ENCODE results near the gene EXOC7. TPM values are rescaled to one million over a fixed set of nuclear protein-coding genes. Genes with fewer than 3 reads are reported as not detected.
A peak's percentile ranks its signal among the peaks of the same experiment; 100 is the strongest.
"Not testable (repeated sequence)": the region's sequence is repeated elsewhere in the genome, so short reads cannot be mapped to it uniquely, and the experiment has no call there.

Gene EXOC7
- total and polyA plus RNA-seq, 3 experiments from 2014 or later, result 69.3 to 109 (median 105) TPM

- DNase-seq; POLR2A ChIA-PET; H3K4me3 ChIP-seq (ENCODE audit: low read length); CTCF ChIA-PET; H3K4me3 Mint-ChIP-seq; H3K9me3 Mint-ChIP-seq; H3K27ac ChIP-seq (ENCODE audit: low read depth, low read length); H3K4me1 ChIP-seq (ENCODE audit: insufficient read depth, low read length); H3K27me3 Mint-ChIP-seq; H3K27me3 ChIP-seq (ENCODE audit: insufficient read depth, low read length, poor library complexity, severe bottlenecking); H3K9me3 ChIP-seq (ENCODE audit: low read length): not testable (repeated sequence)
- H3K4me1 Mint-ChIP-seq, result peaks cover 4 to 16% (median 9%) of the 10 kb centered on the region in 3 donors
- H3K36me3 ChIP-seq (ENCODE audit: insufficient read depth, low read length), result peaks cover 85% of the 10 kb centered on the region
- H3K27ac Mint-ChIP-seq, result peak overlapping the region in 2 of 8 donors; percentile 22 to 63
- peaks cover 19 to 93% (median 30%) of the 10 kb centered on the region in 3 donors for H3K36me3 Mint-ChIP-seq
These were observed 59.0 kb downstream of the EXOC7 start for GRCh38 chr17:76044475-76045007.

- H3K27me3 ChIP-seq (ENCODE audit: insufficient read depth, low read length, poor library complexity, severe bottlenecking); DNase-seq; H3K4me1 Mint-ChIP-seq; H3K27ac ChIP-seq (ENCODE audit: low read depth, low read length); H3K4me3 ChIP-seq (ENCODE audit: low read length); H3K27me3 Mint-ChIP-seq; CTCF ChIA-PET; H3K9me3 Mint-ChIP-seq; H3K4me3 Mint-ChIP-seq; H3K9me3 ChIP-seq (ENCODE audit: low read length); H3K4me1 ChIP-seq (ENCODE audit: insufficient read depth, low read length): not testable (repeated sequence)
- peaks cover 77% of the 10 kb centered on the region for H3K36me3 ChIP-seq (ENCODE audit: insufficient read depth, low read length)
- H3K36me3 Mint-ChIP-seq, result peaks cover 9 to 93% (median 31%) of the 10 kb centered on the region in 3 donors
- POLR2A ChIA-PET, result interaction anchor here (0.5 kb wide), 1 partner anchor 15 kb away, joined by 3 read pairs; no protein-coding TSS in a partner anchor
- H3K27ac Mint-ChIP-seq, result peak overlapping the region in 1 of 8 donors; percentile 63
These were observed 60.7 kb downstream of the EXOC7 start for GRCh38 chr17:76042868-76043267.

GRCh38 chr17:76040376-76040775 is 63.2 kb downstream of the EXOC7 start:
- Histone ChIP-seq H3K4me3 (ENCODE audit: low read length) (no peak overlapping the region), H3K4me1 (ENCODE audit: insufficient read depth, low read length) (no peaks in the 10 kb centered on the region), H3K27me3 (ENCODE audit: insufficient read depth, low read length, poor library complexity, severe bottlenecking) (no peaks in the 10 kb centered on the region), H3K36me3 (ENCODE audit: insufficient read depth, low read length) (peaks cover 59% of the 10 kb centered on the region), H3K27ac (ENCODE audit: low read depth, low read length) (no peak overlapping the region), H3K9me3 (ENCODE audit: low read length) (no peaks in the 10 kb centered on the region)
- H3K36me3 Mint-ChIP-seq, result peaks cover under 1 to 75% (median 28%) of the 10 kb centered on the region in 3 donors
- H3K4me1 Mint-ChIP-seq, result peaks cover 0 to 4% (median 0%) of the 10 kb centered on the region in 3 donors
- POLR2A ChIA-PET, result no interaction called here
- H3K4me3 Mint-ChIP-seq, result no peak overlapping the region
- CTCF ChIA-PET, result no interaction called here
- peaks cover 0 to 1% of the 10 kb centered on the region in 2 donors for H3K27me3 Mint-ChIP-seq
- peak overlapping the region in 1 of 8 donors; percentile 69 for H3K27ac Mint-ChIP-seq
- DNase-seq, result no peak
- H3K9me3 Mint-ChIP-seq, result no peaks in the 10 kb centered on the region

- Mint-ChIP-seq H3K4me1 (peaks cover 0 to 7% (median 2%) of the 10 kb centered on the region in 3 donors), H3K9me3 (no peaks in the 10 kb centered on the region), H3K4me3 (no peak overlapping the region), H3K27ac (peak overlapping the region in 2 of 8 donors; percentile 6 to 67), H3K36me3 (peaks cover 0 to 62% (median 25%) of the 10 kb centered on the region in 3 donors), H3K27me3 (peaks cover 0 to 1% of the 10 kb centered on the region in 2 donors)
- no peaks in the 10 kb centered on the region for H3K4me1 ChIP-seq (ENCODE audit: insufficient read depth, low read length)
- ChIA-PET CTCF (no interaction called here), POLR2A (no interaction called here)
- no peak for DNase-seq
- H3K4me3 ChIP-seq (ENCODE audit: low read length), result no peak overlapping the region
- no peaks in the 10 kb centered on the region for H3K27me3 ChIP-seq (ENCODE audit: insufficient read depth, low read length, poor library complexity, severe bottlenecking)
- no peak overlapping the region for H3K27ac ChIP-seq (ENCODE audit: low read depth, low read length)
- no peaks in the 10 kb centered on the region for H3K9me3 ChIP-seq (ENCODE audit: low read length)
- H3K36me3 ChIP-seq (ENCODE audit: insufficient read depth, low read length), result peaks cover 47% of the 10 kb centered on the region
These were observed 64.5 kb downstream of the EXOC7 start for GRCh38 chr17:76039121-76039520.

GRCh38 chr17:76038050-76038449 is 65.5 kb downstream of the EXOC7 start:
- Mint-ChIP-seq H3K27me3 (peaks cover 0 to 1% of the 10 kb centered on the region in 2 donors), H3K27ac (peak overlapping the region in 6 of 8 donors; percentile 7 to 50 (median 30)), H3K9me3 (no peaks in the 10 kb centered on the region), H3K4me3 (no peak overlapping the region), H3K36me3 (peaks cover 0 to 52% (median 20%) of the 10 kb centered on the region in 3 donors), H3K4me1 (peaks cover 0 to 7% (median 3%) of the 10 kb centered on the region in 3 donors)
- Histone ChIP-seq H3K4me1 (ENCODE audit: insufficient read depth, low read length) (no peaks in the 10 kb centered on the region), H3K9me3 (ENCODE audit: low read length) (no peaks in the 10 kb centered on the region), H3K27me3 (ENCODE audit: insufficient read depth, low read length, poor library complexity, severe bottlenecking) (no peaks in the 10 kb centered on the region), H3K27ac (ENCODE audit: low read depth, low read length) (no peak overlapping the region), H3K4me3 (ENCODE audit: low read length) (no peak overlapping the region), H3K36me3 (ENCODE audit: insufficient read depth, low read length) (peaks cover 36% of the 10 kb centered on the region)
- POLR2A ChIA-PET, result no interaction called here
- CTCF ChIA-PET, result interaction anchor here (4.0 kb wide), 1 partner anchor 24 kb away, joined by 11 read pairs; no protein-coding TSS in a partner anchor
- no peak for DNase-seq

GRCh38 chr17:76036497-76037261 is 66.9 kb downstream of the EXOC7 start:
- H3K36me3 ChIP-seq (ENCODE audit: insufficient read depth, low read length), result peaks cover 29% of the 10 kb centered on the region
- no peak overlapping the region for H3K4me3 ChIP-seq (ENCODE audit: low read length)
- peak overlapping the region in 4 of 8 donors; percentile 37 to 54 (median 44) for H3K27ac Mint-ChIP-seq
- H3K4me3 Mint-ChIP-seq, result no peak overlapping the region
- H3K9me3 Mint-ChIP-seq, result no peaks in the 10 kb centered on the region
- ChIA-PET CTCF (interaction anchor here (4.0 kb wide), 1 partner anchor 22 kb away, joined by 11 read pairs; no protein-coding TSS in a partner anchor), POLR2A (no interaction called here)
- H3K4me1 ChIP-seq (ENCODE audit: insufficient read depth, low read length), result no peaks in the 10 kb centered on the region
- H3K27ac ChIP-seq (ENCODE audit: low read depth, low read length), result no peak overlapping the region
- no peaks in the 10 kb centered on the region for H3K9me3 ChIP-seq (ENCODE audit: low read length)
- H3K27me3 Mint-ChIP-seq, result peaks cover 0 to 1% of the 10 kb centered on the region in 2 donors
- no peaks in the 10 kb centered on the region for H3K27me3 ChIP-seq (ENCODE audit: insufficient read depth, low read length, poor library complexity, severe bottlenecking)
- peaks cover 0 to 40% (median 20%) of the 10 kb centered on the region in 3 donors for H3K36me3 Mint-ChIP-seq
- peaks cover 0 to 7% (median 3%) of the 10 kb centered on the region in 3 donors for H3K4me1 Mint-ChIP-seq
- no peak for DNase-seq

- no peaks in the 10 kb centered on the region for H3K9me3 ChIP-seq (ENCODE audit: low read length)
- H3K27me3 Mint-ChIP-seq, result peaks cover 0 to 1% of the 10 kb centered on the region in 2 donors
- H3K36me3 Mint-ChIP-seq, result peaks cover 0 to 20% (median 10%) of the 10 kb centered on the region in 3 donors
- H3K4me1 Mint-ChIP-seq, result peaks cover 4 to 11% (median 6%) of the 10 kb centered on the region in 3 donors
- ChIA-PET CTCF (interaction anchor here (1.1 to 4.0 kb wide), 2 partner anchors 13 to 20 kb away, joined by 3 to 11 read pairs; no protein-coding TSS in a partner anchor), POLR2A (interaction anchor here (0.5 to 0.6 kb wide), 2 partner anchors 30 to 252 kb away, joined by 3 to 4 read pairs; no protein-coding TSS in a partner anchor)
- peaks cover 9% of the 10 kb centered on the region for H3K36me3 ChIP-seq (ENCODE audit: insufficient read depth, low read length)
- no peak overlapping the region for H3K4me3 ChIP-seq (ENCODE audit: low read length)
- H3K4me1 ChIP-seq (ENCODE audit: insufficient read depth, low read length), result peaks cover 5% of the 10 kb centered on the region
- H3K4me3 Mint-ChIP-seq, result peak overlapping the region in 1 of 7 donors; percentile 23
- H3K27ac Mint-ChIP-seq, result peak overlapping the region in 3 of 8 donors; percentile 15 to 43 (median 43)
- H3K27me3 ChIP-seq (ENCODE audit: insufficient read depth, low read length, poor library complexity, severe bottlenecking), result no peaks in the 10 kb centered on the region
- no peak for DNase-seq
- no peak overlapping the region for H3K27ac ChIP-seq (ENCODE audit: low read depth, low read length)
- H3K9me3 Mint-ChIP-seq, result no peaks in the 10 kb centered on the region
These were observed 68.9 kb downstream of the EXOC7 start for GRCh38 chr17:76034428-76035350.

Measured in CD8-positive, alpha-beta memory T cell (primary cell).